ENCODE results near the gene SIRT6. TPM values are rescaled to one million over a fixed set of nuclear protein-coding genes. Genes with fewer than 3 reads are reported as not detected.
A peak's percentile ranks its signal among the peaks of the same experiment; 100 is the strongest.
"Not testable (repeated sequence)": the region's sequence is repeated elsewhere in the genome, so short reads cannot be mapped to it uniquely, and the experiment has no call there.

Gene SIRT6
- polyA plus RNA-seq, 1 donor = 15.5 TPM

DNA sequence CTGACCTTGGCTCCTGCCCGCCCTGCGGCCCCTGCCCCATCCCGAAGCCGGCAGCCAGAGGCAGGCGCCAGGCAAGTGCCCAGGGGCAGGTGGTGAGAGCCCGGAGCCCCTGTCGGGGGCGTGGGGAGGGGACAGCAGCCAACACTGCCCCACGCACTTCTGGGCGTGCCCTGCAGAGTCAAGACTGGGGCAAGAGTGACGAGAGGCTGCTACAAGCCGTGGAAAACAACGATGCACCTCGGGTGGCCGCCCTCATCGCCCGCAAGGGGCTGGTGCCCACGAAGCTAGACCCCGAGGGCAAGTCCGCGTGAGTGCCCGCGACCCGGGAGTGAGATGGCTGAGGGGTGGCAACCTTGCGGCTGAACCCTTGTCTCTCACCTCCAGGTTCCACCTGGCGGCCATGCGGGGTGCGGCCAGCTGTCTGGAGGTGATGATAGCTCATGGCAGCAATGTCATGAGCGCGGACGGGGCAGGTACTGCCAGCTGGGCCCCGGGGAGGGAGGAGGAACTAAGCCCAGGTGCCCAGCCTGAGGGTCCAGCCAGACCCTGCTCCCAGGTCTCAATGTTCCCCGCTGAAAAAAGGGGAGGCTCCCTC lies 17.4 kb upstream of the SIRT6 start:
- DNase-seq = no peak

DNA sequence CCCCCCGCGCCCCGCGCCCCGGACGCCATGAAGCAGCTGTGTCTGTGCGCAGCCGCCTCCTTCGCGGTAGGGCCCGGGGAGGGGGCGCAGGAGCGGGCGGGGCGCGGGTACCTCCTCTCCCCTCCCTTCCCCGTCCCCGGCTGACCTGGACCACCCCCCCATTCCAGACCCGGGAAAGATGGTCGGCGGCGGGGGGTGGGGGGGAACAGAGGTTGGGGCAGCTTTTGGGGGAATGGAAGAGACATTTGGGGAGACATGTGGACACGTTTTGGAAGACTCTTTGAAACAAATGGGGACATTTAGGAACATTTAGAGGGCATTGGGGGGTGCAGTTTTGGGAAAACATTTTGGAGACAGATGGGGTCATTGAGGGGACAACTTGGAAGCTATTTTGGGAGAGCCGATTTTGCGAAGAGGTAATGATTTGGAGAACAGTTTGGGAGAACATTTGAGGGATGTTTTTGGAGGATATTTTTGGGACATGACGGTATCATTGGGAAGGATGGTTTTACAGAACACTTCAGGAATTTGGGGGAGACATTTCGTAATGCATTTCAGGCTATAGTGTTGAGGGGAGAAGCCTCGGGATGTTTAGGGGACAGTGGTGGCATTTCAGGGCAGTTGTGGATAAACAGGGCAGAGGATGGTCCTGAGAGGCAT lies 16.2 kb upstream of the SIRT6 start:
- DNase-seq = no peak

DNA sequence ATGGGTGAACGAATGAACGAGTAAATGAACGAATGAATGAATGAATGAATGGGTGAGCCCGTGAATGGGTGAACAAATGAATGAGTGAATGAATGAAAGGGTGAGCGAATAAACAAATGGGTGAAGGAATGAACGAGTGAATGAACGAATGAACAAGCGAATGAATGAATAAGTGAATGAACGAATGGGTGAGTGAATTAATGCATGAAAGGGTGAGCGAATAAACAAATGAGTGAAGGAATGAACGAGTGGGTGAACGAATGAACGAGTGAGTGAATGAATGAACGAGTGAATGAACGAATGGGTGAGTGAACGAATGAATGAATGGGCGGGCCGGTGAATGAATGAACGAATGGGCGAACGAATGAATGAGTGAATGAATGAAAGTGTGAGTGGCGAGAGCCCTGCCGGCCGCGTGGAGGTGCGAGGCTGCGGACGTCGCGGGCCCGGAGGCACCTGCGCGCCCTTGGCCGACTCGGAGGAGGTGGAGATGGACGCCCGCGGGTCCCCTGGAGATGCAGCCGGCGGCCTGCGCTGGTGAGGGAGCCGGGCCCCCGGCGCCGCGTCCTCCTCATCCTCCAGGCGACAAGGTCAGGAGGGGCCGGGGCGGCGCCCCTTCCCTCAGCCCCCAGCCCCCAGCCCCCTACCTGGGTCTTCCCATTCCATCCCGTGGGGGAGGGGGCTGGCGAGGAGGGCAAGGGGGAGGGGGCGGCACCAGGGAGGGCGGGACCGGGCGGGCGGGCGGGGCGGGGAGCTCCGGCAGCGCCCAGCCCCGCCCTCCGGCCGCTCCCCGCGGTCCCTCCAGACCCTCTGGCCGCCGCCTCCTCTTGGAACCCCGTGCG lies 15.5 kb upstream of the SIRT6 start:
- DNase-seq = no peak

DNA sequence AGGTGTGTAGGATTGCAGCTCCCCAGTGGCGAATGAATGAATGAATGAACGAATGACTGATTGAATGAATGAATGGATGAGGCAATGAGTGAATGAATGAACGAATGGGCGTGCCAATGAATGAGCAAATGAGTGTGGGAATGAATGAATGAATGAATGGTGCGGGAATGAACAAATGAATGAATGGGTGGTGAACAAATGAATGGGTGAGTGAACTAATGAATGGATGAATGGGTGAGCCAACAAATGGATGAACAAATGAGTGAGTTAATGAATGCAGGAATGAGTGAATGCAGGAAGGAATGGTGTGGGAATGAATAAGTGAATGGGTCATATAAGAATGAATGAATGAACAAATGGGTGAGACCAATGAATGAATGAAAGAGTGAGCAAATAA lies 14.9 kb upstream of the SIRT6 start:
- DNase-seq = no peak

DNA sequence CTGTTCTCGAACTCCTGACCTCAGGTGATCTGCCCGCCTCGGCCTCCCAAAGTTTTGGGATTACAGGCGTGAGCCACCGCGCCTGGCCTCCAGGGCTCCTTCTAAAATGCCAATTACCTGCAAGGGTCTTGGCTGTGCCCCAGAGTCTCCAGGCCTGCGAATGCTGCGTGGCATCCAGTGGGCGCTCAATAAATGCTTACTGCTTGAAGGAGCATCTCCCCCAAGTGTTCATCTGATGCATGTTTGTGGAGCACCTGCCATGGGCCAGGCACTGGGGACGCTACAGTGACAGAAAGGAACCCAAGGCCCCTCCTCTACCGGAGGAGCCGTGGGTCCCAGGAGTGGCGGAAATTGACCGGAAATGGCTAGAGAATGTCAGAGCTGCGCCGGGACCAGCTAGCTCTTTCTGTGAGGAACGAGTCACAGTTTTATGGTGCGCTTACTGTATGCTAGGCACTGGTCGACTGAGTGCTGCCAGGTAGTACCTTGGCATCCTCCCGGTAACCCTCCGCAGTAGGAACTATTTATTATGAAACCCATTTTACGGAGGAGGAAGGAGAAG lies 14.3 kb upstream of the SIRT6 start:
- DNase-seq = no peak

DNA sequence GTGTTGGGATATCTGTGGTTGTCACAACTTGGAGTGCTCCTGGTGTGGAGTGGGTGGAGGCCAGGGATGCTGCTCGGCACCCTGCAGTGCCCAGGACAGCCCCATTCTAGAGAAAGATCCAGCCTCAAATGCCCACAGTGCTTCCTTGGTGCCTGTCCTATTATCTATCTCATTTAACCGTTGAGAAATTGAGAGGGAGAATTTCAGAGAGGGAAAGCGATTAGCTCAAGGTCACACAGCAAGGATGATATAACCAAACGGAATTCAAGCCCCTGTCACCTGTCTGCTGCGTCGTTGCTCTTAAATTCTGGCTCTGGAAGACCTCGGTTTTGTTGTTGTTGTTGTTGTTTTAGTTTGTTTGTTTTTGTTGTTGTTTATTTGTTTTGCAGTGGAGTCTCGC lies 13.6 kb upstream of the SIRT6 start:
- no peak for DNase-seq

DNA sequence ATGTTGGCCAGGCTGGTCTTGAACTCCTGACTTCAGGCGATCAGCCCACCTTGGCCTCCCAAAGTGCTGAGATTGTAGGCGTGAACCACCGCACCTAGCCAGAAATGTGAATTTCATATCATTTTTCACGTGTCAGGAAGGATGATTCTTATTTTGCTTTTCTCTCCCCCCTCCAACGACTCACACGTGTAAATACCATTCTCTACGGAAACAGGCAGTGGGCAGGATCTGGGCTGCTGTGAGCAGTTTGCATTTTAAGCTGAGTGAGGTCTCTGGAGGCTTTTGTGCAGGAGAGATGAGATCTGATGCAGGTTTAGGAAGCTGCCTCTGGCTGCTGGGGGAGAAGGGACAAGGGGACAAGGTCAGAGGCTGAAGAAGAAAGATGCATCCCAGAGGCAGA lies 12.0 kb upstream of the SIRT6 start:
- no peak for DNase-seq

DNA sequence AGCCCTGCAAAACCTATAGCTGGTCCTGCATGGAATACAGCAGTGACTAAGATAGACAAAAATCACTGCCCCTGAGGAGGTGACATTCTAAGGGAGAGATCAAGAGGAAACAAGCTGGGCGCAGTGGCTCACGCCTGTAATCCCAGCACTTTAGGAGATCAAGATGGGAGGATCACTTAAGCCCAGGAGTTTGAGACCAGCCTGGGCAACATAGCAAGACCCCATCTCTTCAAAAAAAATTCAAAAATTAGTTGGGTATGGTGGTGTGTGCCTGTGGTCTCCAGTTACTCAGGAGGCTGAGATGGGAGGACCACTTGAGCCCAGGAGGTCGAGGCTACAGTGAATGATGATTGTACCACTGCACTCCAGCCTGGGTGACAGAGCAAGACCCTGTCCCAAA lies 10.2 kb upstream of the SIRT6 start:
- DNase-seq = not testable (repeated sequence)

DNA sequence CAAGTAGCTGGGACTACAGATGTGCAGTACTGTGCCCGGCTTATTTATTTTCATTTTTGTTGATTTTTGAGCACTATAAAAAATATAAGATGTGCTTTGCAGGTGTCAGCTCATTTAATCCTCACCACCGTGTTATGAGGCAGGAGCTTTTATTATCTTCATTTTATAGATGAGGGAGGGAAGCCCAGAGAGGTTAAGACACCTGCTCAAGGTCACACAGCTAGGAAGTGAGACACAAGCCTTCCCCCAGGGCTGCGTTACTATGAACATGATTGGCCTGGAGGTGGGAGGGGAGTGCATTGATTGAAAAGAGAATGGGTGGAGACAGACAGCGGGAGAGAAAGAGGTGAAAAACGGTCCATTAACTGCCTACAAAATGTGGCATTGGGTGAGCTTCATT lies 7.3 kb upstream of the SIRT6 start:
- no peak for DNase-seq

DNA sequence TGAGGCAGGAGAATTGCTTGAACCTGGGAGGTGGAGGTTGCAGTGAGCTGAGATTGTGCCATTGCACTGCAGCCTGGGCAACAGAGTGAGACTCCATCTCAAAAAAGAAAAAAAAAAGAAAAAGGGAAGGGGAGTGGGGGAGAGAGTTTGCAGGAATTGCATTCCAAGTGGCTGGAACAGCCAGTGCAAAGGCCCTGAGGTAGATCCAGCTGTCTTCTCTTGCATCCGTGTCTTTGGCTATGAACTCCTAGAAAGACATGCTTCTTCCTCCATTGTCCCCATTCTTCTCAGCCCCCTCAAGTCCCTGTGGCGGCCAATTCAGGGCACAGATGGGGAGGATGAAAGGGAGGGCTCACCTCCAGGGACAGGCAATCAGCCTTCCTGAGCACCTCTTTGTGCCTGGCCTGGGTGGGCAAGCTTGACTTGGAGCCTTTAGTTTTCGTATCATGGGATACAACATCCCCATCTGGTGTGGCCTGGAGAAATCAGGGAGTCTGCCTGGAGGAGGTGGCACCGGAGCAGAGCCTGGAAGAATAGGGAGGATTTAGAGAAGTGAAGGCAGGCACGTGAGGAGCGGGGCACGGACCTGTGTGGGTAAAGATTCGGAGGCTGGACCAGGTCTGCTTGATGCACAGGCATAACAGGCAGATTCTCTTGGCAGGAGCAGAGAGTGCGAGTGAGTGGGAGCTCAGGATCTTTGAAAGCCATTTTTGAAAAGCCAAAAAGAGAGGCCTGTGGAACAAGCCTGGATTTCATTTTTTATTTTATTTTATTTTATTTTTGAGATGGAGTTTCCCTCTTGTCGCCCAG lies 5.2 kb upstream of the SIRT6 start:
- DNase-seq = no peak

DNA sequence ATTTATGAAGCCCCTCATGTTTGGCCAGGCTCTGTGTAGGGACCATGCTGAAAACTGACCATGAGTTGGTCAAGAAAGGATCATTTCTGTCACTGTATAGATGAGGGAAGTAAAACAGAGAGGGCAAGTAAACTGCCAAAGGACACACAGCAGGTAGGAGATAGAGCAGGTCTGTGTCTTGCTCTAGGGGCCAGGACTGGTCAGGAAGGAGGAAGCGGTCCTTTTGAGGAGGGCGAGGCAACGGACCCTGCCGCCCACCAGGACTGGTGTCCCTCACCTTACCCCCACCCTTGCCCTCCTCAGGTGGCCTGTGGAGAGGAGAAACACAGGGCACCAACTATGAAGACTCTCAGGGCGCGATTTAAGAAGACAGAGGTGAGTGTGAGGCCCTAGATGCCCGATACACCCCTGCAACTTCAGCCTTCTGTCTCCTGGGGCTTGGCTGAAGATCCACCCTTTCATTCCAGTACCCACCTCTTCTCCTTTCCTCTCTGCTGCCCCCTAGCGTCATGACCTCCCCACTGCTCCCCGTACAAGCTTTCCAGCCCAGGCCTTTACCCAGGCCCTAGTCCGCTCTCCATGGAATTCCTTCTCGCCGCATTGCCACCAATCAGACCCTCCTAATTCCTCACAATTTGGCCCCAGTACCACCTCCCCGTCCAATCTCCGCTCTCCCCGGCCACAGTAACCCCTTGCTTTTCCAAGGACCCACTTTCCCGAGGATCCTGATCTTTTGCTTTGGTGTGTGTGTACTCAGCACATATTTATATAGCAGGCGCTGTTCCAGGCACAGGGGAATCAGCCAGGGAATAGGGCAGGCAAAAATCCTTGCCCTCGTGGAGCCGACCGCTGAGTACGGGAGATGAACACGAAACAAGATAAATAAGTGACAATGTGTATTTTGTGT lies 4.0 kb upstream of the SIRT6 start:
- DNase-seq = peak; percentile 37

DNA sequence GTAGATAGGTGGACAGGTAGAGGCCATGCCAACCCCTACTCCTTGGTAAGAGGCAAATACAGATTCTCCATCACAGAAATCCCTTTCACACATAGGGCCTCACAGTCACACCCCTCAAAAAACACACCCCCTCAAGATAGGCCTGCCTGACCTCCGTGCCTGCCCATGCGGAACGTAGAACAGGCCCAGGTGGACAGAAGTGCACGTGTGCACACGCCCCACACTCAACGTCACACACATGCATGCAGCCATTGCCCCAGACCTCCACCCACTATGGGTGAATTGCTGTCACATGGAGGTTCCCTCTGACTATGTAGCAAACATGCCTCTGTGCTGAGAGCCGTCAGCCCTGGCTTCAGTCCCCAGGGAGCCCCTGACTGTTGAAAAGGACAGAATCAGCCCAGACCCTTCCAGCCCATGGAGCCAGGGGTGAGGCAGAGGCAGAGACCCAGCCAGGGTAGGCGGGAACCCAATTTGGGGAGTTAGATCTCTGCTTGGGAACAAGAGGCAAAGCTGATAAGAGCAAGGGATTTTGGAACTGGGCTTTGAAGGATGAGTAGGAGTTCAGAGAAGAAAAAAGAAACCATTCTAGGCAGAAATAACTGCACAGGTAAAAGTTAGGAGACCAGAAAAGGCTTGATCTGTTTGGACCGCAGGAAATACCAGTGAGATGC lies 3.2 kb upstream of the SIRT6 start:
- DNase-seq = no peak

DNA sequence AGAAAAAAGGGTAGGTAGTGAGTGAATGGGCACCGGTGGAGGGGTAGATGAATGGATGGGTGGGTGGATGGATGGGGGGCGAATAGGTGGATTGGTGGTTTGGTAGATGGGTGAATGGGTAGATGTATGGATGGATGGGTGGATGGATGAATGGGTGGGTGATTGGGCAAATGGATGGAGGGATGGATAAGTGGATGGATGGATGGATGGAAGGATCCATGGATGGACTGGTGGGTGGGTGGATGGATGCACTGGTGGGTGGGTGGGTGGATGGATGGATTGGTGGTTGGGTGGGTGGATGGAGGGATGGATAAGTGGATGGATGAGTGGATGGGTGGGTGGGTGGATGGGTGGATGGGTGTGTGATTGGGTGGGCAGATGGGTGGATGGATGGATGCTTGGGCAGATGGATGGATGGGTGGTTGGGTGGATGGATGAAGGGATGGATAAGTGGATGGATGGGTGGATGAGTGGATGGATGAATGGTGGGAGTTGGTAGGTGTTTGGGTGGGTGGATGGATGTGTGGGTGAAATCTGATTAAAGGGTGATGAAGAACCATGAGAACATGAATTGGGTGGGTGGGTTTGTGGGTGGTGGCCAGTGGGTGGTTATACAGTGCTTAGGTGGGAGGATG lies 2.5 kb upstream of the SIRT6 start:
- DNase-seq = no peak

DNA sequence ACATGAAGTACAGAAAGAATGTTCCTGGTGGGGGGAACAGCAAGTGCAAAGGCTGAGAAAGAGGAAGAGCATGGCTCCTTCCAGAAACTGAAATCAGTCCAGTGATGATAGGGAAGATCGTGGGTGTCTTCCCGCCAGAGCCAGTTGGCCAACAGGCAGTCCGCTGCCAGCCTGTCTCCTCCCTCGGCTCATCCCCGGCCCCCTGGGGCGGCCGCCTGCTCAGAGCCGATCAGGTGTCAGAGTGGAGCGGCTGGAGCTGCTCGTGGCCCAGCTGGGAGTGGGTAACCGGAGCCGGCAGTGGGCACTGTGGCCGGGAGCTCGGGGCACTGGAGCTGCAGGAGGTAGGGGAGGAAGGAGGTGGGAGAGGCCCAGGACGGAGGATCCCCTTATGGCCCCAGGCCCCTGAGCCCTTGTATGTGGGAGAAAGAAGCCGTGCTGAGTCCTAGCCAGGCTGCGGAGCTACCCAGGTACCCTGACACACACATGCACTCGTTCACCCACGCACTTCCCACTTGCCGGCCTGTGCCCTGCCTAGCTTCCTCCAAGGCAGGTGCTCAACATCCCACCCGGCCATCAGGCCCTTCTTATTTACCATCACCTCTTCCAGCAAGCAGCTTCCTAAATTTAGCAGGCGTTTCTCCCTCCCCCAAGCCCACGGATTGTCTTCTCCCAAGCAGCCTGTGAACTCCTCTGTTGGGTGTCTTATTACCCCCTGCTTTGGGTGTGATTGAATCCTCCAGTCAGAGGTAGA lies 1.8 kb upstream of the SIRT6 start:
- no peak for DNase-seq

DNA sequence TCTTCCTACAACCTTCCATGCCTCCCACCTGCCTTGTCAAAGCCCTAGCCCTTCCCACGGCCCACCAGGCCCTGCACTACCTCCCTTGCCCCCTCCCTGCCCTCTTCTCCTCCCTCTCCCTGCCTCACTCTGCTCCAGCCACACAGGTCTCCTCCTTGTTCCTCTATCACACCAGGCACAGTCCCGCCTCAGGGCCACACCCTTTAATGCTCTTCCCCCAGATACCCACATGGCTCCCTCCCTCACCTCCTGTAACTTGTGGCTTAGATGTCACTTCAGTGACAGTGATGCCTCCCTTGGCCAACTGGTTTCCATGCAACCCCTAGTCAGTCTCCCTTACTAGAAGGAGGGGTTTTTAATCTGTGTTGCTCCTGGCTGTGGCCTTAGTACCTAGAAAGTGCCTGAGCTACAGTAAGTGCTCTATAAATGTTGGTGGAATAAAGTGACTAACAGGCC lies 1.3 kb downstream of the SIRT6 start:
- DNase-seq = no peak

DNA sequence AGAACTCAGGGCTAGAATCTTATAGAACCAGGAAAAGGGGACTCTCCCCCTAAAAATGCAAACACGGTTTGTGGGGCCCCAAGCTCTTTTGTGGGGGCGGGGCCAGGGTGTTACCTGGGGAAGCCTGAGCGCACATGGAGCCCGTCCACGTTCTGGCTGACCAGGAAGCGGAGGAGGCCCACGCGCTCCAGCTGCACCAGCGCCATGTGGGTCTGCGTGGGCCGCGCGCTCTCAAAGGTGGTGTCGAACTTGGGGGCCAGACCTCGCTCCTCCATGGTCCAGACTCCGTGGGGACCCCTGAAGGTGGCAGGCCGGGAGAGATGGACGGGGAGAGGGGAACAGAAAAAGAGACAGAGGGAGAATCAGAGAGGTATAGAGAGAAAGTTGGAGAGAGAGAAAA lies 3.4 kb downstream of the SIRT6 start:
- DNase-seq = no peak

DNA sequence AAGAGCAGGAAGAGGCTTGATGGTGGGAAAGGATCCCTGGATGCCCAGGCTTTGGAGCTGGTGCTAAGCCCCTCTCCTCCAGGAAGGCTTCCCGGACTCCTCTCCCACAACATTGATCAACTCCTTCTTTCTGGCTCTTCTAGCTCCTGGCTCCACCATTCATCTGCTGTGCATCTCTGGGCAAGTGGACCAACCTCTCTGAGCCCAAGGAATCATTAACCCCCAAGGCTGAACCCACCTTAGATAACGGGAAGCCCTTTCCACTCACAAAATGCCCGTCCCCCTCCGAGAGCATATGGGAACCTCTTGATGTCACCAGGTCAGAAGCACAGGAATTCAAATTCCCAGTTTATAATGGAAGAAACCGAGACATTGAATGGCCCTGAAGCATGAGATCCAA lies 5.2 kb downstream of the SIRT6 start:
- DNase-seq = no peak

DNA sequence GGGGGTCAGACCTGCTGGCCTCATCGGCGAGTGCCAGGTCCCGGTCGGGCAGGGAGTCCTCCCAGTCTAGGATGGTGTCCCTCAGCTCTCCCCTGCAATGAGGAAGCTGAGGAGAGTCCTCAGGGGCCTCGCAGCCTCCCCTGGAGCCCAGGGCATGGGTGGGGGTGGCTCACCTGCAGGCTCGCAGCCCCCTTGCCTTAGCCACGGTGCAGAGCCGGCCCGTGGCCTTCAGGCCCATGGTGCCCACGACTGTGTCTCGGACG lies 6.8 kb downstream of the SIRT6 start:
- DNase-seq = no peak

DNA sequence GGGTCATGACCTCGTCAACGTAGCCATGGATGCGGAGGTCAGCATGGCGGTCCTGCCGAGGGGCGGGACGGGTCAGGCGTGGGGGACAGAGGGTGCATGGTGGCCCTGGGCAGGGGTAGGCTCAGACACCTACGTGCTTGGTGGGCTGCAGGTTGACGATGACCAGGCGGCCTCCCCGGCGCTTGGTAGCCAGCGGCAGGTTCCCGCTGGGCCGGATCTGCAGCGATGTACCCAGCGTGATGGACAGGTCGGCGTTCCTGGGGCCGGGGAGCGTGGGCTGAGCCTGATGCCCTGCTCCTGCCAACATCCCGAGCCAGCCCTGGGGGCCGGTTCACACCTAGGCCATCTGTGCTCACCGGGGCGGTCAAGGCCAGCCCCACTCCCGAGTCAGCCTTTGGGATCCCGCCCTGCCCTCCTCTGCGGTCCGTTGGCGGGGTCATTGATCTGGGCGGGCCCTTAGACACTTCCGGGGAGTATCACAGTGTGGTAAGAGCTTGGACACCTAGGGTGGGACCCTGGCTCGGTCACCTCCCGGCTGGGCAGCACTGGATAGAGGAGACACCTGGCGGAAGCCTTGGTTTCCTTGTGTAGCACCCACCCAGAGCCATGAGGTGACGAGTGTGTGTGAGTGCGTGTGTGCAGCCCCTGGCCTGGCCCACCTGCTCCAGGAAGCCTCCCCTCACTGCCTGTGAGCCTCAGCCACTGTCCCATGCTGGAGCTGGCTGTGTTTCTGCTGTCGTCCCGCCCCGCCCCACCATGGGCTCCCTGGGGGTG lies 7.3 kb downstream of the SIRT6 start:
- DNase-seq = no peak

Measured in hindlimb muscle (tissue), 1 donor.